HG03432 (cell line): ENCODE results near the gene HTR4.
A peak's percentile ranks its signal among the peaks of the same experiment; 100 is the strongest.

Experiments used
- ATAC-seq: cut with Tn5 transposase; IDR thresholded peaks from one replicate; pipeline ENCODE4 v1.9.1; 2021; ENCODE audit warnings: mild to moderate bottlenecking, moderate library complexity; ENCODE audit not compliant: unreplicated experiment

Gene HTR4

GRCh38 chr5:148665431-148665830 is 11.1 kb upstream of the HTR4 start:
- no peak for ATAC-seq

GRCh38 chr5:148663509-148663908 is 9.2 kb upstream of the HTR4 start:
- no peak for ATAC-seq

- no peak for ATAC-seq
These were observed 6.0 kb upstream of the HTR4 start for GRCh38 chr5:148660346-148660660.

GRCh38 chr5:148659641-148660345 is 5.5 kb upstream of the HTR4 start:
- ATAC-seq = no peak

DNA sequence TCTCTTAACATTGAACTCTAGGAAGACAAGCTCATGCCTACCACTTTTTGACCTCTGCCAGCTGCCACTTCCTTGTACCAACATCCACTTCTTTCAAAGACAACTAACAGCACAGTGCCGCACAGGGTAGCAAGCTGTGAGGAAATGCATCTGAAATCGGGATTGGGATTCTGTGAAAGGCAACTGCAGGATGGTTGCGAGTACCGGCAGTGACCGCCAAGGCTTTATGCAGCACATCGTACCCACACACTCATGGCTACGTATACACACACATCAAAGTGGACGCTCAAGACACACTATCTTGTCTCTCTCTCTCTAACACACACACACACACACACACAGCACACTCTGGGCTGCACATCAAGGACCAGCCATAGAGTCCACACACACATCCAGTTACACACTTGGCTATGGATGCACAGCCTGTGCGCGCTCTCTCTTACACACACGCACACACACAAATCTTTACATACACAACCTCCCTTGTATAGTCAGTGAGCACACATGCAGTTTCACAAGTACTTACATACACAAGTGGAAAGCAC is 964 bp downstream of the HTR4 start:
- ATAC-seq = no peak

DNA sequence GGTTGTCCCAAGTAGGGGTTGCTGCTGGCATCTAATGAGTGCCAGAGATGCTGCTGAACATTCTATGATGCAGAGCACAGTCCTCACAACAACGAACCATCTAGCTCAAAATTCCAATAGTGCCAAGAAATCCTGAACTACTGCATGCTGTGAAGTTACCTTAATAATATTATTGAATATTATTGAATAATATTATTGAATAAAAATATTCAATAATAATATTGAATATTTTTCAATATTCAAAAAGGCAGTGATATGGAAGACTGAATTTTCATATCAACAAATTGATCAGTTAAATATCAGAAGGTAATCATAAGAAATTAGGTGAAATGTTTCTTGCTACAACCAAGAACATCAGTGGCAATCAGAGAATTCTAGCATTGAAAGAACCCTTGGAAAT is 2.8 kb downstream of the HTR4 start:
- ATAC-seq = no peak

- ATAC-seq = peak; percentile 46
These were observed 8.8 kb downstream of the HTR4 start for GRCh38 chr5:148645527-148645926.

DNA sequence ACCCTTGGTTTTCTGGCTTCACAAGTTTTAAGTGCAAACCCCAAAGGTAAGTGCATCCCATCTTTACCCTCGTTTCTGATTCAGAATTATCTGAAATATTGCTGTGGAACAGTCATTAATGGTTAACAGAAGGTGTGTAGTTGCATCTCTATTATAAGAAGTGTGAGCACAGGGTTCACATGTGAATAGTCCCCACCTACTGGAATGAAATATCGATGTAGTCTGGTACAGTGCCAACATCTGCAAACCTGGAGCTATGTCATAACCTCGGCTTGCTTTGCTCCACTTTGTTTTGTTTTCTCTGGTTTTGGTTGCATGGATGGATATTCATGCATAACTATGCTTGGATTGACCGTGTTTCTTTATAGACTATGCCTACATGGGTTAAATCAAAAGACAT is 12.6 kb downstream of the HTR4 start:
- no peak for ATAC-seq

- ATAC-seq = no peak
These were observed 13.9 kb downstream of the HTR4 start for GRCh38 chr5:148640471-148640870.

DNA sequence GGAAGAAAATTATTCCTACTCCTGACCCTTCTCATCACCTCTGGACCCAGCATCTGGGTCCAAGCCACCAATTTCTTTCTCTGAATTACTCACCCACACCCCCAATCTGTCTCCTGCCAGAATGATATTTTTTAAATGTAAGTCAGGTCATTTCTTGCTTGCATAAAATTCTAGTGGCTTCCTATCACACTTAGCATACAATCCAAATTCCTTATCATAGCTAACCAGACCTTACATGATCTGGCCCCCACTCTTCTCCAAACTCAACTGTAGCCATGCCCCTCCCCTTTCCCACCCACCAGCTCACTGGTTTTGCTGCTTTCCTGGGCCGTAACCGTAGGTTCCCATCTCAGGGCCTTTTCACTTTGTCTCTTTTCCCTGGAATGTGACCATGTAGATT is 15.2 kb downstream of the HTR4 start:
- no peak for ATAC-seq

GRCh38 chr5:148636353-148636752 is 18.0 kb downstream of the HTR4 start:
- ATAC-seq = no peak

DNA sequence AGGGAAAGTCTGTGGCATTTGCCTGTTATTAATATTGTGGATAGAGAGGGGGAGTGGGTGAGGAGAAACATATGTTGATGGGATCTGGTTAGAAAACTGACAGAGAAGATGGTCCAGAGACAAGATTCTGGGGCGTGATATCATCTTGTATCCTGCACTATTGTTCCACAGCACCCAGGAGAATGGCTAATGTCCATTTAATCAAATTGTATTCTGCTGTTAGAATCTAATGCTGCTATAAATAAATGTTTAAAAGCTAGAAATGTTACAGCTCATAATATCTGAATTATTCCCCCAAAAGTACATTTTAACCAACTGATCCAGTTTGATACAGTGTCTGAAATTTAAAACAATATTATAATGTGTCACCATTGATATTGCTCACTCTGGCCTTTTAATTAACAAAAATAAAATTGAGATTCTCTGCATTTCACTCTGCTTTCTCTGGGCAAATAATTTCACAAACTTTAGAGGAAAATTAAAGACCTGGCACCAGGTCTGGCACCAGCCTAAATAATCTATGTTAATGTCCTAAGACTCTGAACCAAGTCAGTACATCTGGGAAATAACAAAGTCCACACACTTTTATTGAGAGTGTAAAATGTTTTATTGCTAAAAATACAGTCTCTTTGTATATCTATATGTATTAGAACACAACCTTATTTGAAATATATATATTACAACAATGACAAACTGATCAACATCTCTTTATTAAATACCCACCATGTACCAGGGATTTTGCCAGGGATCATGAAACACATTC is 18.8 kb downstream of the HTR4 start:
- ATAC-seq = no peak

GRCh38 chr5:148633067-148633377 is 21.3 kb downstream of the HTR4 start:
- ATAC-seq = no peak

DNA sequence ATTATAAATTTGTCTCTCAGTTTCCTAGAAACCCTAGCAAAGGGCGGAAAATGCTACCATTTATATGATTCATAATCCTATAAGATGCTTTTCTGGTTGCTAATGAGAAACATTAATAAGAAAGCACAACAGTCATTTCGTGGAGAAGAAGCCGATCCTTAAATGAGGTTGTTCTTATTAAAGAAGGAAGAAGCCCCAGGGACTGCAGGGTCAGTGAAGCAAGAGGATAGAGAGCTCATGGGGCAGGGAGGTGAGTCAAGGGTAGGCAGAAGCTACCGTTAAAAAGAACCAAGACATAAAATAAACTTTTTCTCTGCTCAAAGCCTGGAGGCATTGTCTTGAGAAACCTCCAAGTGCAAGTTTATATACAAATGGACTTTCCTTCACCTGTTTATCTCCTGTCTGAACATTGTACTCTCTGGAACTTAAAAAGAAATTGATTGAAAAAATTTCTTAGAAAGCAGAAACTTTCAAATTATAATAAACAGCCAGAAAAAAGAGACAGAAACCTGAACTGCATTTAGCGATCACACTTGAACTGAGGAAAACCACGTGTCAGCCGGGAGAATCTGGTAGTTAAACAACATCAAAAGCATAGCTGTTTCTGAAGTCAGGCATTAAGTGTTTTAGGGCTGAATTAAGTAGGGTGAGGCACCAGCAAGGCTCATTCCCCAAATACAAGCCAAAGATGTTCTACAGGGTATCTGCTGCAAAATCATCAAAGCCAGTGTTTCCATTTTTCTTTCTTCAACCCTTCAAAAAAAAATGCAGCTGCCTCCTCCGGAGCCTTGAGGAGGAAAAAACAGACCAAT is 21.9 kb downstream of the HTR4 start:
- ATAC-seq = no peak

- no peak for ATAC-seq
These were observed 27.3 kb downstream of the HTR4 start for GRCh38 chr5:148626986-148627385.

DNA sequence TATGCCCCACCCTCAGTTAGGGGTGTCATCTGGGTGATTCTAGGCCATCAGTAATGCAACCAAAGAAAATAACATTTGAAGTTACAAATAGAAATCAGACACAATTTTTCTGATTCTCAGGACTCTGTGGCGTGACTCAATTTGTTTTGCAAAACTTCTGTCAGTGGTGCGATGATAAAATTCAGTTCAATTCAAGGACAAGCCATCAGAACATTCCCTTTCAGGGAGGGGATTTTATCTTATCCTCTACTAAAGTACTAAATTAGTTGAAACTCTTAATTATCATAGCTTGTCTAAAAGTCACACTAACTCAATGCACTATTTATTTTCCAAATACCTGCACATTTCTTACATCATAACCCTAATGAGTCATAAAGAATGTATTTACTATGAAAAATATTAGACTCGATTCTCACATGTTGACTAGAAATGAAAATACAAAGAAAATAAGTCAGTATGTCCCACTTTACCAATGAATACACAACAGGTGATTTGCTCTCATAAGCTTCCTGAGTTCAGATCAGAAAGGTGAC is 28.2 kb downstream of the HTR4 start:
- ATAC-seq = no peak

DNA sequence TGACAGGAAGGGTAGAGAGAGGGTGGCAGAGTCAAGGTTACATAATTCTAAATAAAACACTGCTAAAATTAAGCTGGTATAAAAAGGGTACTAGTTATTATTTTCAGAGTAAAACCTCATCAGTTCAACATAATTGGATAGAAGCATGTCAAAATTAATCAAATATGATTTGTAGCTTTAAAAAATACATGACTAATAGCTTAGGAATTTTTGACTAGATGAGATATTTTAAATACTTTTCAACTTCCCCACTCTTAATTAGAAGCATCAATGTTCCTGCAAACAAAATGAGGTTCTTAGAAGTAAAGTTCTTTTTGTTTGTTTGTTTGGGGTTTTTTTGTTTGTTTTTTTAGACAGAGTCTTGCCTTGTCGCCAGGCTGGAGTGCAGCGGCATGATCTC is 29.1 kb downstream of the HTR4 start:
- ATAC-seq = no peak

DNA sequence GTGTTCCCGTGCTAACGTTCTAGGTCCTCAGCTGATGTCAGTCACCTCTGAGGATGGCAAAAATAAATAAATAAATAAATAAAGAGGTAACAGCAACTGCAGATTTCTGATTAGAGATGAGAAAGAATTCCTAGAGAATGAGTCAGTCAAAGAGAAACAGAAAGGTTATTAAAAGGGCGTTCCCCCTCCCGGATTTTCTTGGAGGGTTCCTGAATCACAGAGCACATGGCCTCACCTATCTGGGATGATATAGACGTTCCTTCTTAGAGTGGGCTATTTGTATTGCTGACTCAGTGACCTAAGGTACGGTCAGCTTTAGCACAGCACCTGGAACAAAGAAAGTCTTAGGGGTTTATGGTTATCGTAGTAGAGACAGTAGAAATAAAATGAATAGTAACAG is 30.6 kb downstream of the HTR4 start:
- no peak for ATAC-seq

DNA sequence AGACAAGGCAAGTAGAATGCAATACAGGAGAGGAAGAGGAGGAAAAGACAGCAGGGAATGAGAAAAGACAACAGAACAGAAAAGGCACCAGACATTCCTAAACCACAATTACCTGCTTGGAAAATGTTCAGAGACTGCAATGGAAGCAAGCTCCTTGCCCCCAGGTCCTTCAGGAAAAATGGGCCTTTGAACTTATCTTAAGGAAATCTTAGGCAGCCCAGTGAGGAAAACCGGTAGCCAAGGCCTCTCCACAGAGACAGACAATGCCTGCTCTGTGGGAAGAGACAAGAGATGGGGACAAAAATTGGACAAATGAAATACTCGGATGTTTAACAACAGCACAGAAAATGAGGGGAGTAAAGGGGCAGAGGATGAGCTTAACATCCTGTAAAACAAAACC is 31.2 kb downstream of the HTR4 start:
- no peak for ATAC-seq

- ATAC-seq = peak; percentile 90
These were observed 33.6 kb downstream of the HTR4 start for GRCh38 chr5:148620696-148621095.

- no peak for ATAC-seq
These were observed 34.2 kb downstream of the HTR4 start for GRCh38 chr5:148620091-148620490.

DNA sequence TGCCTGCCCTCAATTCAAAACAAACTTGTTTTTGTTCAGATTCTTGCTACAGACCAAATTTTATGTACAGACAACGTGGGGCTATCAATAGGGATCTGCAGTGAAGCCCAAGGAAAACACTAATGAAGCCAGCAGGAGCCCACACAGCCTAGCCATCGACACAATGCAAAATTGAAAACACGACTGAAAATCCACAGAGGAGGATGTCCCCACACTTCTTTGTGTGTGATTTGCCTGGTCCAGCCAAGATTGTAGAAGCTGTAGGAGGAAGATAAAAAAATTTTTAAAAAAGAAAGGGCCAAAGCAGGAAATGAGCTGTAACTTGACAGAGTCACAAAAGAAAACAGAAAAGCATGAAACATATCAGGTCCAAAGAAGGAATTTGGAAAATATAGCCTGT is 34.8 kb downstream of the HTR4 start:
- no peak for ATAC-seq
